HG03378 (cell line): ENCODE results near the gene POLG2.
"Not testable (repeated sequence)": the region's sequence is repeated elsewhere in the genome, so short reads cannot be mapped to it uniquely, and the experiment has no call there.

Experiments used
- ATAC-seq: cut with Tn5 transposase; IDR thresholded peaks from one replicate; pipeline ENCODE4 v1.9.1; 2021; ENCODE audit warnings: mild to moderate bottlenecking, moderate library complexity; ENCODE audit not compliant: unreplicated experiment

POLG2 gene

GRCh38 chr17:64491034-64491860 is 5.6 kb downstream of the POLG2 start:
- no peak for ATAC-seq

- ATAC-seq, result no peak
Measured at GRCh38 chr17:64488301-64488700, 8.6 kb downstream of the POLG2 start.

GRCh38 chr17:64484380-64484779 is 12.5 kb downstream of the POLG2 start:
- ATAC-seq, result no peak

- ATAC-seq, result no peak
Measured at GRCh38 chr17:64480951-64481350, 15.9 kb downstream of the POLG2 start.

GRCh38 chr17:64477849-64478248 is 19.0 kb downstream of the POLG2 start:
- ATAC-seq, result no peak

GRCh38 chr17:64472564-64472963 is 24.3 kb downstream of the POLG2 start:
- ATAC-seq, result no peak

- ATAC-seq, result no peak
Measured at GRCh38 chr17:64471440-64471839, 25.4 kb downstream of the POLG2 start.

- ATAC-seq, result no peak
Measured at GRCh38 chr17:64470625-64471024, 26.2 kb downstream of the POLG2 start.

- ATAC-seq, result not testable (repeated sequence)
Measured at GRCh38 chr17:64466834-64467233, 30.0 kb downstream of the POLG2 start.

- ATAC-seq, result no peak
Measured at GRCh38 chr17:64466019-64466735, 30.7 kb downstream of the POLG2 start.

- ATAC-seq, result no peak
Measured at GRCh38 chr17:64461788-64462187, 35.1 kb downstream of the POLG2 start.

- ATAC-seq, result no peak
Measured at GRCh38 chr17:64460955-64461354, 35.9 kb downstream of the POLG2 start.

- not testable (repeated sequence) for ATAC-seq
Measured at GRCh38 chr17:64459818-64460217, 37.0 kb downstream of the POLG2 start.

- no peak for ATAC-seq
Measured at GRCh38 chr17:64459284-64459747, 37.5 kb downstream of the POLG2 start.

- no peak for ATAC-seq
Measured at GRCh38 chr17:64458756-64459155, 38.1 kb downstream of the POLG2 start.

GRCh38 chr17:64457156-64457555 is 39.7 kb downstream of the POLG2 start:
- no peak for ATAC-seq

GRCh38 chr17:64455993-64456885 is 40.6 kb downstream of the POLG2 start:
- peak; percentile 58 for ATAC-seq

- no peak for ATAC-seq
Measured at GRCh38 chr17:64449545-64449944, 47.3 kb downstream of the POLG2 start.

- ATAC-seq, result no peak
Measured at GRCh38 chr17:64448665-64449512, 48.0 kb downstream of the POLG2 start, which contains the start of gene MILR1. Gene MILR1 (plus strand): TSS chr17:64449115. CDS start chr17:64449169, 54 bp downstream.

- no peak for ATAC-seq
Measured at GRCh38 chr17:64447526-64447925, 49.3 kb downstream of the POLG2 start.
